COLO668 (cell line): Measurements from ENCODE around the gene ANKH.
A peak's percentile ranks its signal among the peaks of the same experiment; 100 is the strongest.
"Not testable (repeated sequence)": the region's sequence is repeated elsewhere in the genome, so short reads cannot be mapped to it uniquely, and the experiment has no call there.

ENCODE experiments used
- DNase-seq: peaks from one replicate; lab custom pipeline; 2025; ENCODE audit not compliant: unreplicated experiment; lab: John Stamatoyannopoulos, UW

ANKH gene

DNA sequence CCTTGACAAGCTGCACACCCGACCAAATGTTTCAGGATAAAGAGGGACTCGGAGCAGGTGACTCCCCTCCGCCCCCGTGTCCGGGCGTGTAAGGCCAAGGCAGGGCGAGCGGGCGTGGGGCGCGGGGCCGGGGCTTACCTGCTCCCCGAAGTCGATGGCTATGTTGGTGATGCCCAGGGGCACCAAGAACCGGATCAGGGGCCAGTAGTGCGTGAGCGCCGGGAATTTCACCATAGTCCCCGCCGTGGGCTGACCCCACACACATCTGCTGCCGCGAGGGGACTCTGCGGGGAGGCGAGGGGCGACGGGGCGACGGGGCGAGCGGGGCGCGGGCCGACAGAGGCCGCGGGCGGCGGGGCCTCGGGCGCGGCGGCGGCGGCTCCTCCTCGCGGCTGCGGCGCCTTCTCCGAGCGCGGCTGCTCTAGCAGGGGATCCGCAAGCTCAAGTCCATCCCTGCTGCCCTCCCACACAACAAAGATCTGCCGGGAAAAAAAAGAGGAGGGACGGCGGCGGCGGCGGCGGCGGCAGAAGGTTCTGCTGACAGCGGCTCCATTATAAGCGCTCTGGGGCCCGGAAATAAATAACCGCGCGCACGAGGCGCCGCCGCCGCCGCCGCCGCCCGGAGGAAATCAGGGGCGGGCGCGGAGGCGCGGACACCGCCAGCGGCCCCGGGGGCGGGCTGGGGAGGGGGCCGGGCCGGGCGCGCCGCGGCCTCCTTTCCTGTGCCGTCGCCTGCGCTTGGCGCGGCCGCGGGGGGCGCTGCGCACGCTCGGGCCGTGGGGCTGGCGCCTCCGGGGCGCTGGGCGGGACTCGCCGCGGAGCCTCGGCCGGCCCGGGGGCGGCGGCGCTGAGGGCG lies at the start of gene ANKH:
TSS of gene ANKH (minus strand) at position 565 of the 856 bp plus-strand sequence. CDS start at position 234, 331 bp downstream.
- peak; percentile 95 for DNase-seq

DNA sequence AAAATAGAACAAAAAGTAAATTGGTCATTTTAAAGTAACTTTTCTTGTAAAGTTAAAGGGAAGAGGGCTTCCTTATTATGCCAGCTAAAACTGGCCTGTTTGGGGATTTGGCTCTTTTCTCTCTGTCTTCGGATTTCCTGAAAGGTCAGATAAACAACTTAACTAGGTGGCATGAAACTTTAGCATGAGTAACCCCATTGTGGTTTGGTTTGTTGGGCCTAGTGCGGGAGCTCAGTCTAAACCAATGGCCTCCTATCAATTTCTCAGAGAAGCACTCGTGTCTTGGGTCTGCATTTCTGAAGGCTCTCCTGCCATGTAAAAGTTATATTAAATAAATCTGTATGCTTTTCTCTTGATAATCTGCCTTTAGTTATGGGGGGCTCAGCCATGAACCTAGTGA lies 48.5 kb upstream of the ANKH start:
- DNase-seq, result no peak

DNA sequence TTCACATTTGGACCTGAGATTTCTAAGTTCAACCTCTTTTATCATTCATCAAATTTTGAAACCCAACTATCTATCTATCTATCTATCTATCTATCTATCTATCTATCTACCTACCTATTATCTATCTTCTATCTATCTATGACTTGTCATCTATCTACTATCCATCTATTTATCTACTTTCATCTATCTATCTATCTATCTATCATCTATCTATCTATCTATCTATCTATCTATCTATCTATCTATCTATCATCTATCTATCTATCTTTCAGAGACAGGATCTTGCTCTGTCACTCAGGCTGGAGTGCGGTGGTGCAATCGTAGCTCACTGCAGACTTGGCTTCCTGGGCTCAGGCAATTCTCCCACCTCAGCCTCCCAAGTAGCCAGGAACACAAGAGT lies 47.5 kb upstream of the ANKH start:
- not testable (repeated sequence) for DNase-seq

DNA sequence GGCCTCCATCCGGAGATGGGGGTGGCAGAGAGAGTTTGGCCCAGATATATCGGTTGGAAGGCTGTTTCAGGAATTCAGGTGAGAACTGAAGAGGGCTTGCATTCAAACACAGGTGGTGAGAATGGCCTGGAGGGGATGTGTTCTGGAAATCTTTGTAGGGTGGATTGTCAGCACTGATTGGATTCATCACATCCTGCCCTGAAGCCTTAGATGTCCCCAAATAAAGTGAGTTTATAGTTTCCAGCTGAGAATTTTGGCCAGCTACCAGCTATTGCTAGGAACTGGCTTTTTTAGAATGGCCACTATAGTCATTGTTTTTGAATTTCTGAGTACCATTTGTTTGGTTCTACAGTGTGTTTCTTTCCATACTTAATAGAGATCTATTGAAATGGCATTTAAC lies 46.1 kb upstream of the ANKH start:
- DNase-seq, result no peak

DNA sequence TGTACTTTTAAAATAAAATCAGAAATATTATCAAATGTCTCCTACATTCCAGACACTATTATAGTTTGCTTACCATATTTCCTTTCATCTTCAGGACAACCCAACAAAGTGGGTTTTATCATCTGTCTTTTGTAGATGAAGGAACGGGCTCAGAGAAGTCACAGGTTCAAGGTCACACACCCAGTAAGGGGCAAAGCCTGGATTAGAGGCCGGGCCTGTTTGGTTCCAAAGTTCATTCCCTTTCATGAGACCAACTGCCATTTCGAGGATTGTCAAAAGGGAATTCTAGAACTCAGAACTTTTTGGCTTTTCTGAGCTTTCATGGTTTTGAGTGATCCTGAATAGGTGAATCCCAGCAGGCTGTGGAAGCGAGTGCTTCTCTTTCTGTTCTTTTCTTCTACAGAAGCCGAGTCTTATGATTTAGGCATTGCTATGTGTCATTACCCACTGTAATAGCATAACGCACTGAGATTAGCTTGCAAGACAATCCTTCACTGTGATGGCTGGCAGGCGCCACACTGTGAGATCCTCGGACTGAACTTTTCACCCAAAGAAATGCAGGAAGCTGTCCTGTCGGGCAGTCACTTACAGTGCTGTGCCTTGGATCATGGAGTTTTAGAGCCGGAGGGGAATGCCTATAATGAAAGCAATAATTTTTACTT lies 43.8 kb upstream of the ANKH start:
- DNase-seq, result no peak

DNA sequence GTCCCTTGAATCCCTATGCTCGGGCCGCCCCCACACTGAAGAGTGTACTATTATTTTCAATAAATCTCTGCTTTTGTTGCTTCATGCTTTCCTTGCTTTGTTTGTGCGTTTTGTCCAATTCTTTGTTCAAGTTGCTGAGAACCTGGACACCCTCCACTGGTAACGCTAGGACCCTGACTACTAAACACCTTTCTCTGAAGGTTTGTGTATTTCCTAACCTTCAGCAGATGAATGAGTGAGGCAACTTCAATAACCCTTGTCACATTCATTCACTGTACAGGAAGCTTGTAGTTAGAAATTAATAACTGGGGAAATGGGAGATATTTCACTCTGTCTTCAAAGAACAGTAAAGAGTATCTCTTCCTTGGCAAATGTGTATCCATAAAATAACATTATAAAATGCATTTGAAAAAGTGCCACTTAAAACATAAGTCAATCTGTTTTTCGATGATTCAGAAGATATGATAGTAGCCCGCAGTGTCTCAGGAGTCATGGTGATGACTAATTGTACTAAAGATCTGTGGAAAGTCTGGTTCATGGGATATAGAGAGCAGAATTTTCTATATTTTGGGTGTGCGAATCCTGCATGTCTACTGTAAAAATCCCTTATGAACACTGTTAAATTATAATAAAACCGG lies 43.2 kb upstream of the ANKH start:
- no peak for DNase-seq

DNA sequence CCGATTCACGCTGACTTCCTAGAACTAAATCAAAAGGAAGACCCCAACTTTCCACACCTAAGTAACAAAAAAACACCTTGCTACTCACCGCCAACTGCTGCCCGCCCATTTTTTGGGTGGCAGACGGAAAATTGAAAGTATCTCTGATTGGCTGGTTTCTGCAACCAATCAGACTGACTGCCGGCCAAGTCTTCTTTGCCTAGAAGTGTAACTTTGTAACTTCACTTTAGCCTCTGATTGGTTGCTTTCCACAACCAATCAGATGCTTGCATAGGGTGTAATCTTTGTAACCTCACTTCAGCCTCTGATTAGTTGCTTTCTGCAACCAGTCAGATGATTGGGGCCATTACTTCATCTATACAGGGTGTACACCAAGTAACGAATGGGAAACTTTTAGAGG lies 42.6 kb upstream of the ANKH start:
- no peak for DNase-seq

DNA sequence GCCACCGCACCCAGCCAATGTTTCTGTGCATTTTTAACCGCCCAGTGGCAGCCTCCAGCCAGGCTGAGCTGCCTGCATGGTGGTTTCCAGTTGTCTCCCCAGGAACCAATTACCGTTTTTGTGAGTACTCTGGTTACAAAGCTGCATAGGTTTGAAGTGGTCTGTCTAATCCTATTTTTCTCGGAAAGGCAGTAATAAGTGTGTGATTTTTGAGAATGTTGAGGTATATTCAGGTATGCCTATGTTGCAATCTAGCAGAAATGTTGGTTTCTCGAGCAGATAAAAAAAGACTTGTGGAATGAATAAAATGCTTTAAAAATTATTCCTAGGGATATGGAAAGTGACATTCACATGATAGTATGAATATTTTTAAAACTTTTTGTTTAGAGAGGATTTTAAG lies 41.5 kb upstream of the ANKH start:
- DNase-seq, result no peak

DNA sequence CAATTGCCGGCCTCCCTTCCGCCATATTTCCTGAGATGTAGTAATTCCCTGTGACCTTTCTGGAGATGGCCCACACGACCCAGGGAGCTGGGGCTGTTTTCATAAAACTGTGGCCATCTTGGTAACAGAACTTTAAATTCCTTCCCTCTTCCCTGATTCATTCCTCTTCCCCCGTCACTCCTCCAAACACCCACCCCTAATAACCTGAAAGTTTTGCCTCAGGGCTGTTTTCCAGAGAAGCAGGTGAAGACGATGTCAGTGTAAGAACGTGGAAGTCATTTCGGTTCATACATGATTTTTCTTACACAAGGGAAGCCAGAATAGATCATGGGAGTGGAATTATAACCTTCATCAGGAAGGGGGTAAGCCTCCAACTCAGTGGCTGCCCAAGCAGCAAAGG lies 40.6 kb upstream of the ANKH start:
- no peak for DNase-seq

DNA sequence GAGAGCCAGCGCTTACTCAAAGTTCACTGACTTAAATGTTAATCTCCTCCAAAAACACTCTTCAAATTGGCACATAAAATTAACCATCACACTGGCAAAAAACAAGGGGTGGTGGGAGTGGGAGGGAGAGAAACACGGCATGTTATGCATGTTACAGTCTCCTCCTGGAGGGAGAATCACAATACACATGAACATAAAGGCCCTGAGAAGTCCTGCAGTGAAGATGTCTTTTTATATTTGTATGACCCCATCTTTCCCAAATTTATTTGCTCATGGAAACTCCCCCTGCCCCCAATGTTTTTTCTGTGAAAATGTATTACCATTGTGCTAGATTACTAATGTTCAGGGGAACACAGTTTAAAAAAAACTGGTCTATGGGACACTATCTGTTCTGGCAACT lies 37.8 kb upstream of the ANKH start:
- DNase-seq, result no peak

DNA sequence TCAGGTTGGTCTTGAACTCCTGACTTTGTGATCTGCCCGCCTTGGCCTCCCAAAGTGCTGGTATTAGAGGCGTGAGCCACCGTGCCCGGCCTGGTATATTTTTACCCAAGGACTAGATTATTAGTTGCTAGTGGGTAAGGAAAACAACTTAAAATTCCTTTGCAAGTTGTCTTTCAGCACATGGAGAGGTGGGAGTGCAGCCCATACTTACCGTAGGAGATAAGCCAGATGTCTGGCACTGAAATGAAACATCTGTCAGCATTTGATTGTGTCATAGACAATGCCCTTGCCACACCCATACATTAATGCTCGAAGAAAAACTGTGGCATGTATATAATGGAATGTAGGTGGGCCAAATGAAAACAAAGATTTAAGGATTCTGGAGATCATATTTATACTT lies 36.6 kb upstream of the ANKH start:
- DNase-seq, result no peak

DNA sequence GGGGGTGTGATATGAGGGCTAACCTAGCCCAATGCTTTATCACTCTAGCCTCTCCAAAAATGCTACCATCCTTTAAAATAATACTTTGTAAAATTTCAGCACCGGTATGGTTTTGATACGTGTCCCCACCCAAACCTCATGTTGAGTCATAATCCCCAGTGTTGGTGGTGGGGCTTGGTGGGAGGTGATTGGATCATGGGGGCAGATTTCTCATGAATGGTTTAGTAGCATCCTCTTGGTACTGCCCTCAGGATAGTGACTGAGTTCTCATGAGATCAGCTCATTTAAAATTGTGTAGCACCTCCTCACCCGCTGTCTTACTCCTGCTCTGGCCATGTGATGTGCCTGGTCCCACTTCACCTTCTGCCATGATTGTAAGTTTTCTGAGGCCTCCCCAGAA lies 35.0 kb upstream of the ANKH start:
- no peak for DNase-seq

DNA sequence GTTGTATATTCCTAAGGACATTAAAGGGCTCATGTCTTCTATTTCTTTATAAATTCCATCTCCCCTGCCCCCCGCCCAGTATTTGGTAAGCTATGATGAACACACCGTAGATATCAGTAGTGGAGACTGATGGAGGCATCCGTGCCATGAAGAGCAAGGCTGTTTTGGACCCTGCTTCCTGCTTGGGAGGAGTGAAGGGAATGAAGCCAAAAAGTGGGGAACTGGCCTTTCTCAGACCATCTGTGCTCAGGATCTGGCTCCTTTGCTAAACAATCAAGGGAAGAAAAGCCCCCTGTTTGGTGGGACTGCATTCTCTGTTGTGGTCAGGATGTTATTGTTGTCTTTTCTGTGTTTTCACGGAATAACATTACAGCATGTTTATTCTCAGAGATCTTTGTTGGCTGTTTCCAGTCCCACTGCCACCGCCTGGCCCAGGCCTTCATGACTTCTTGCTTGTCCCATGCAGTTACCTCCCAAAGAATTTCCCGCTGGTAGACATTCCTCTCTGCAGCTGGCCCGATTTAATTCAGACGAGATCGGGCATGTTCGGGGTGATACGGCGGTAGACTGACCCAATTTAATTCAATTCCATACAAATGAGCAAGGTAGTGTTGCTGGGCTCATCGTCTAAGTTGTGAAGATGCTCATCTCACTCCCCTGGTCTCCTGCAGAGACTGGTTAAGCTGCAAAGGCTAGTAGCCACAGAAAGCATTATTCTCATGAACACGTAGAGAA lies 31.4 kb upstream of the ANKH start:
- no peak for DNase-seq

DNA sequence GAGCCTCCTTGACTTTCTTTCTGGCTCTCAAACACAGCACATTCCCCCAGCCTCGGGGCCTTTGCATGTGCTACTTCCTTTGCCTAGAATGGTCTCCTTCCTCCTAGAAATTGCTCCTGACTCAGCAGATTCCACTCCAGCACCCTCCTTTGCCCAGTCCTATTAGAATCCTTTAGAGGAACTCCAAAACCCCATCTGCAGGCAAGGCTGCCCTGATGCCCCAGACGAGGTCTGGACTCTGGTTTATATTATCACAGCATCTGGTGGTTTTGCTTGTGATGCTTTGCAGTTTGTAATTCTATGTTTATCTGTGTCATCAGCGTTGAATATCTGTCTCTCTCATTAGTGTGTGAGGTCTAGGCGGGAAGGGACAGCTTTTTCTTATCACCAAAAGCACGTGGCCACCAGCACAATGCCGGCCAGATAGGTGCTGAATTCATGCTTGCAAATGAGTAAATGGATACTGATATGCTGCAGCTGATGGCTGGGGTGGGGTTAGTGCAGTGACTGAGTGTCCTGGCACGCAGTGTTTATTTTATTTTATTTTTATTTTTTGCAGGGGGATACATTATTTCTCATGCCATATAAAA lies 30.0 kb upstream of the ANKH start:
- no peak for DNase-seq

DNA sequence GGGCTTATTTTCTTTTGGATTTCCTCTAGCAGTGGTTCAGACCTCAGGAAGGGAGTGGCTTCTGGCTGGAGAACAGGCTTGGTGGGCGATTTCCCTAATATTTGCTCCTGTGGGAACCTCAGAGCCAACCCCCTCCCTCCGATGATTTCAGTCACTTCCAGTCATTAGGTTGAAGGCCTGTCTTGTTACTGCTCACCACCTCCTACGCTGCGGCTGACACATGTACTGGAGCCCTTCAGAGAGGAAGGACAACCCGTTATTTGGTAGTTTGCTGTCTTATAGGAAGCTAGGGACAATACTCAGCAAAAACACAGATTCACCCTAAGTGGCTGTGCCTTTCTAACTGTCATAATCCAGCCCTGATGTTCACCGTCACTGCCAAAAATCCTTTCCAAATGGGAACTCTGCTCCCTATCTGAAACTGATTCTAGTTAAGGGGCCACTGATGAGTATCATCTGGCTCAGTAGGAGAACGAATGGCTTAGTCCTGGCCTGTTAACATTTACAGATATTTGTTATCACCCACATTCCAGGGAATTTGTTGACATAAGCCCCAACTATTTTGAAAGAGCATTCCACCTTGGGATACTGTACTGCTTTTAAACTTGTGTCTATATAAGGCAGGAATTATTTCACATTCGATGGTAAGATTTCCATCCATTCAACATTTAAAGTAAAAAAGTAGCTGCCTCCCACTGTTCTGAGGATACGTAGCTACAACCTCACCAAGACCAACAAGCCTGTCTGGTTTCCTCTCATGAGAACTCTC lies 29.3 kb upstream of the ANKH start:
- DNase-seq, result no peak

DNA sequence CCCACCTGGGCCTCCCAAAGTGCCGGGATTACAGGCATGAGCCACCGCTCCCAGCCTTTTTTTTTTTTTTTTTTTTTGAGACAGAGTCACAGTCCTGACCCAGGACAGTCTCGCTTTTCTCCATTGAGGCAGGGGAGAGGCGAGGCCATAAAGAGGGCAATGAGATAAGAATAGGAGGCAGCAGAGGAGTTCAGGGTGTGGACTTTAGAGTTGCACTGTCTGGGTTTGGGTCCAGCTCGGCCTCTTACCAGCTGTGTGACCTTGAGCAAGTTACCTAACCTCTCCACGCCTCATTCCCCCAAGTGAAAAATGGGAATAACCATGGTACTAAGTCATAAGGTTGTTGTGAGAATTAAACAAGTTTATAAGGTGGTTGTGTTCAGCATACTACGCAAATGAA lies 24.6 kb upstream of the ANKH start:
- DNase-seq, result no peak

DNA sequence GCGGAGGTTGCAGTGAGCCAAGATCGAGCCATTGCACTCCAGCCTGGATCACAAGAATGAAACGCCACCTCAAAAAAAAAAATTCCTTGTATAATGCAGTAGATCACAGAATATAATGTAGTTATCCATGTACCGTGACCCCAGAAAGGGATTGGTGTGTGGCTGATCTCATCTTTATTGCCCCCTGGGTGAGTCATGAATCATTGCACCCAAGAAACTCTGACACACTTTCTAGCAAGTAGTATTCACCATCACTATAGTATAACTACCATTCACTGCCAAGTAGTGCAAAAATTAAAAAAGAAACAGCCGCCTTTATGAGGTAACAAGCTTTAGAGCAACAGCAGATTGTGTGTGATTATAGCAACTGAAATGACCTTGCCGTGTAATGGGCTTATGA lies 23.7 kb upstream of the ANKH start:
- no peak for DNase-seq

DNA sequence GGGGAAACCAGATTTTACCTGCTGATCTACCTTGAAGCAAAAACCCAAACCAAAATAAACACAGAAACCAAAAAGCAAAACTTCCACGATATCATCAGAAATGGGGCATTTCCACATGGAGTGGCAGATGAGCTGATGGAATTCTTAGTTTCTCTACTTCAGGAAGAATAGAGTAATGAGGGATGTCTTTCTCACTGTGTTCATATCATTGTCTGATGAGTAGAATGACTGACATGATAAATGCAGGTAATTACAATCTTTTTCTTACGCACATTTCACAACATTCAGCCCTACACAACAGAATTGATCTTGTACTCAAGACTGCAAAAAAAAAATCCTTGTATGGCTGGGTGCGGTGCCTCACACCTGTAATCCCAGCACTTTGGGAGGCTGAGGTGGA lies 23.2 kb upstream of the ANKH start:
- DNase-seq, result no peak

DNA sequence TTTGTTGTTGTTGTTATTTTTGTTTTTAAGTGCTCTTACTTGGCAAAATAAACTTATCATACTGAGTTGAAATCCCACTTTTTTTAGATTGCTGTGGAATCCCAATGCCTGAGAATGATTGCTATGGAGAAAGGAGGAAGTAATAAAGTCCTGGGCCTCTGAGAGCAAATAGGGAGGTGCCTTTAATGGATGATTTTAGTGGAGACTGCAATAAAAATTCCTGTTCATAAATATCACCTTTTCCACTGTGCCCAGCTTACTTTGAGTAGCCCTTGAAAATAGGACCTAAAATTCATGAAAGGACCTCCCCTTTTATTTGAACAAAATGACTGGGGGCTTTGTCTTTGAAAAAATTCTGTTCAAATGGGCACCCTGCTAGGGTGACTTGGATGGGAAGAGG lies 21.8 kb upstream of the ANKH start:
- no peak for DNase-seq

DNA sequence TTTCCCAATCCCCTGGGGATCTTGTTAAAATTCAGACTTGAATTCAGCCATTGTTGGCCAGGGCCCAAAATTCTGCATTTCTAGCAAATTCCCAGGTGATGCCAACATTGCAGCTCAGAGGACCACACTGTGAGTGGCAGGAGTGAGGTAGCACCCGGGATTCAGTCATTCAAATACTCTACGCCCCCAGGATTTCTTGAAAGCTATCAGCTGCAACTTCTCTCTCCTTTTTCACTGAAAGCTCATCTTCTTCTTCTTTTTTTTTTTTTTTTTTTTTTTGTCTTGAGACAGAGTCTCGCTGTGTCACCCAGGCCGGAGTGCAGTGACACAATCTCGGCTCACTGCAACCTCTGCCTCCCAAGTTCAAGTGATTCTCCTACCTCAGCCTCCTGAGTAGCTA lies 19.3 kb upstream of the ANKH start:
- no peak for DNase-seq
